ENCODE measurements around the gene CLDN14. TPM values are rescaled to one million over a fixed set of nuclear protein-coding genes. Genes with fewer than 3 reads are reported as not detected.

The CLDN14 gene
- total RNA-seq, 1 donor from 2014 or later, result not detected

DNA sequence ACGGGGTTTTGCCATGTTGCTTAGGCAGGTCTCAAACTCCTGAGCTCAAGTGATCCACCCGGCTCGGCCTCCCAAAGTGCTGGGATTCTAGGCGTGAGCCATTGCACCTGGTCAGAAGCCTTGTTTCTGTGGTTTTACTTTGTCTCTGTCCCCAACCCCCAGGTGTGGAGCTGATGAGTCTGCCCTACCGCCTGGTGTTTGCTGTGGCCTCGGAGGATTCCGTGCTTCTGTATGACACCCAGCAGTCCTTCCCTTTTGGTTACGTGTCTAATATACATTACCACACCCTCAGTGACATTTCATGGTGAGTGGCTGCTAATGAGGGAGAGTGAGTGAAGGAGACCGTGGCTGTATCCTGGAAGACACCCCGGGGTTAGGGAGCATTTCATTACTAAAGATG, 68.6 kb downstream of the CLDN14 start:
- no peak for DNase-seq
- ATAC-seq, result no peak
- H3K27ac ChIP-seq, result no peak overlapping the region
- no peaks in the 10 kb centered on the region for H3K4me1 ChIP-seq
- intact Hi-C loops (cut with DNase I), result no loop called here
- H3K27me3 ChIP-seq (ENCODE audit: low read depth), result no peaks in the 10 kb centered on the region
- no peak overlapping the region for H3K4me3 ChIP-seq
- peaks cover 5% of the 10 kb centered on the region for H3K36me3 ChIP-seq
- TF ChIP-seq, protein P1, sequence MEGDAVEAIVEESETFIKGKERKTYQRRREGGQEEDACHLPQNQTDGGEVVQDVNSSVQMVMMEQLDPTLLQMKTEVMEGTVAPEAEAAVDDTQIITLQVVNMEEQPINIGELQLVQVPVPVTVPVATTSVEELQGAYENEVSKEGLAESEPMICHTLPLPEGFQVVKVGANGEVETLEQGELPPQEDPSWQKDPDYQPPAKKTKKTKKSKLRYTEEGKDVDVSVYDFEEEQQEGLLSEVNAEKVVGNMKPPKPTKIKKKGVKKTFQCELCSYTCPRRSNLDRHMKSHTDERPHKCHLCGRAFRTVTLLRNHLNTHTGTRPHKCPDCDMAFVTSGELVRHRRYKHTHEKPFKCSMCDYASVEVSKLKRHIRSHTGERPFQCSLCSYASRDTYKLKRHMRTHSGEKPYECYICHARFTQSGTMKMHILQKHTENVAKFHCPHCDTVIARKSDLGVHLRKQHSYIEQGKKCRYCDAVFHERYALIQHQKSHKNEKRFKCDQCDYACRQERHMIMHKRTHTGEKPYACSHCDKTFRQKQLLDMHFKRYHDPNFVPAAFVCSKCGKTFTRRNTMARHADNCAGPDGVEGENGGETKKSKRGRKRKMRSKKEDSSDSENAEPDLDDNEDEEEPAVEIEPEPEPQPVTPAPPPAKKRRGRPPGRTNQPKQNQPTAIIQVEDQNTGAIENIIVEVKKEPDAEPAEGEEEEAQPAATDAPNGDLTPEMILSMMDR (IDR thresholded peaks at IDR 0.05), result no peak
- no peaks in the 10 kb centered on the region for H3K9me3 ChIP-seq

Other genes starting within 250 kb of the CLDN14 start
- 42.3 TPM for gene MORC3, start 159.9 kb downstream of the CLDN14 start, total RNA-seq
- gene CHAF1B, start 94.7 kb downstream of the CLDN14 start, total RNA-seq, result 1.8 TPM
- not detected for gene SIM2, start 219.0 kb upstream of the CLDN14 start, total RNA-seq

Data from lower lobe of right lung (tissue), 2 donors.